ENCODE results near the gene HMG20B.

Gene HMG20B

DNA sequence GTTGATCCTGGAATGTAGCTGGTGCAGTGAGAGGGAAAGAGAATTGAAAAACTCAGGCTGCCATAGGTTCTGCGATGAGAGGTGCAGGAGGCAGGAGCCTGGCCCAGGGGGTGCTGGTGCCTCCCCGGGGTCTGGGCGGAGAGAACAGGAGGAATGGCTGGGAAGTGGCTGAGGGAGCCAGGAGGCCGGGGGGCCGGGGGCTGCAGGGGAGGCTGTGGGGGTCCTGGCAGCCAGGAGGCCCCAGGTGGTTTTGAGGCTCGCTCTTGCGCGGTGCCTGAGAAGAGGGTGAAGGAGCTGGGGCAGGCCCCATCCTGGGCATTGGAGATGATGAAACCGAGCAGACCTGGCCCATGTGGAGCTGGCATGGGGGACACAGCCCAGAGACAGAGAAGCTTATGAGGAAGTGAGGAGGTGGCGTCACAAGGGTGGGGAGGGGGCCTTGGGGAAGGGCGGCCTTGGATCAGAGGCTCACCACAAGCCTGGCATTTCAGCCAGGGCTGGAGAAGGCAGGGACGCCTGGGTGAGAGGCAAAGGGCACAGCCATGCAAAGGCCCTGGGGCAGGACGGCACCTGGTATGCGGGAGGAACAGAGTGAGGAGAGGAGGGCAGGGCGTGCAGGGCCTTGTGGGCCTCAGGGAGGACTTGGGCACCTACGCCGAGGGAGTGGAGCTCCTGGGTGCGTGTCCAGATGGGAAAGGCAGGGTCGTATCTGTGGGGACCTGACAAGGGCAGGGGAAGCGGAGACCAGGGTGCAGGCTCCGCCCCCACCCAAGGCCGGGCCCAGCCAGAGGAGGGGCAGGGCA is 35.1 kb upstream of the HMG20B start:
- DNase-seq = no peak

DNA sequence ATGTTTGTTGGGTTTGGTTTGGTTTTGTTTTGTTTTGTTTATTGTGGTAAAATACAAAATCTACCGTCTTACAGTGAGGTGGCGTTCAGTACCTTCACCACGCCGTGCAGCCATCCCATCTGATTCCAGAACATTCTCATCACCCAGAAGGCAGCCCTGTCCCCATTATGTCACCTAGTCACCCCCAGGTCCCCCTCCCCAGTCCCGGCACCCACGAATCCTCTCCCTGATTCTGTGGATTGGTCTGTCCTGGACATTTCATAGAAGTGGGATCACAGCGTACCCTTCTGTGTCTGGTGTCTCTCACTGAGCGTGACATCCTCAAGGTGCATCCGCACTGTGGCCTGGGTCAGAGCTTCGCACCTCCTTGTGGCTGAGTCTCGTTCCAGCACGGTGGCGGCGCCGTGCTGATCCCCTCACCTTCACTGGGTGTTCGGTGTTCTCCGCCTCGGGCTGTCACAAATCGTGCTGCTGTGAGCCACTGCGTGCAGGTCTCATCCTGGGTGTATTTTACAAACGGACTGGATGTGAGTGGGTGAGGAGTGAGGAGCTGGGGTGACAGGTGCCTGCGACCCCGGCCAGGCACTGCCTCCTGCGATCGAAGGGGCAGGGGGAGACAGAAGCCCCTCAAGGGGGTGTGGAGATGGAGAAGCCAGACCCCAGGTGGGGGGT is 34.4 kb upstream of the HMG20B start:
- DNase-seq = no peak

DNA sequence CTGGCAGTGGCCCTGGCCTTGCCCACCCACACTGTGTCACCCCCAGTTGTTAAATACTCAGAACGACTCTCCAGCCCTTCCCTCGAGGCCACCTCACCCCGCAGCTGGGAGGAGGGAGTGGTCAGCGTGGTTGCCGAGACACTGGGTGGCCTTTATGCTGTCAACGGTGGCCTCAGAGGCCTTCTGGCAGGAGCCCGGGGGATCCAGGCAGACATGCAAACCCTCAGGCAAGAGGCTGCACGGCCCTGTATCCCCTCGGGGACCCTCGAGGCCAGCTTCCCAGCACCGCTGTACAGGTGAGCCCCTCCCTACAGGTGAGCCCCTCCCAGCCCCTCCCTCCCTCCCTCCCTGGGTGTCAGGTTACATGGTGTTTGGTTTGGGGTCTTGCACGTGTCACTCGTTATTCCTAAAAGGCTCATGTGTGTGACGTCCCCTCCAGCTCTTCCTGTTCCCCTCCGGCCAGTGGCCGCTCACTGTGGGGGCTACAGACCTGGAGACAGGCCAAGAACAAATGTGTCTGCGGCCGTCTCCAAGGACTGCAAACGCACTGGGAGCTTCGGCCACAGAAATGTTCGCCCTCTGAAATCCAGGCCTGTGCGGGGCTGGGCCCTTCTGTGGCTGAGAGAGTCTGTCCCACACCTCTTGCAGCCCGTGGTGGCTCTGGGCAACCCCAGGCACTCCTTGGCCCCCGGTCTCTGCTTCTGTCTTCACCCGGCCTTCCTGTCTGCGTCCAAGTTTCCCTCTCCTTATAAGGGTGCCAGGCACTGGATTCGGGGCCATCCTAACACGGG is 33.6 kb upstream of the HMG20B start, which contains the start of gene TEKTIP1:
TEKTIP1 (plus strand) TSS at position 210 of the 791 bp plus-strand sequence; CDS start at position 214, 4 bp downstream.
- DNase-seq = no peak

DNA sequence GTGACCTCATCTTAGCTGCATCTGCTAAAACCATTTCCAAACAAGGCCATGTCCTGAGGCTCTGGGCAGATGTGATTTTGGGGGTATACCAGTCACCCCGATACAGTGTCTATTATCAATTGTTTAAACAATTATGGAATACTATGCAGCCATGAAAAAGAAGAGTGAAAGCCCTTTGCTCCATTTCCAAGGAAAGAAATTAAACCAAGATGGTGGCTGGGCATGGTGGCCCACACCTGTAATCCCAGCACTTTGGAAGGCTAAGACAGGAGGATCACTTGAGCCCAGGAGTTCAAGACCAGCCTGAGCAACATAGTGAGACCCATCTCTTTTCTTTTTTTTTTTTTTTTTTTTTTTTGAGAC is 33.0 kb upstream of the HMG20B start:
- no peak for DNase-seq

DNA sequence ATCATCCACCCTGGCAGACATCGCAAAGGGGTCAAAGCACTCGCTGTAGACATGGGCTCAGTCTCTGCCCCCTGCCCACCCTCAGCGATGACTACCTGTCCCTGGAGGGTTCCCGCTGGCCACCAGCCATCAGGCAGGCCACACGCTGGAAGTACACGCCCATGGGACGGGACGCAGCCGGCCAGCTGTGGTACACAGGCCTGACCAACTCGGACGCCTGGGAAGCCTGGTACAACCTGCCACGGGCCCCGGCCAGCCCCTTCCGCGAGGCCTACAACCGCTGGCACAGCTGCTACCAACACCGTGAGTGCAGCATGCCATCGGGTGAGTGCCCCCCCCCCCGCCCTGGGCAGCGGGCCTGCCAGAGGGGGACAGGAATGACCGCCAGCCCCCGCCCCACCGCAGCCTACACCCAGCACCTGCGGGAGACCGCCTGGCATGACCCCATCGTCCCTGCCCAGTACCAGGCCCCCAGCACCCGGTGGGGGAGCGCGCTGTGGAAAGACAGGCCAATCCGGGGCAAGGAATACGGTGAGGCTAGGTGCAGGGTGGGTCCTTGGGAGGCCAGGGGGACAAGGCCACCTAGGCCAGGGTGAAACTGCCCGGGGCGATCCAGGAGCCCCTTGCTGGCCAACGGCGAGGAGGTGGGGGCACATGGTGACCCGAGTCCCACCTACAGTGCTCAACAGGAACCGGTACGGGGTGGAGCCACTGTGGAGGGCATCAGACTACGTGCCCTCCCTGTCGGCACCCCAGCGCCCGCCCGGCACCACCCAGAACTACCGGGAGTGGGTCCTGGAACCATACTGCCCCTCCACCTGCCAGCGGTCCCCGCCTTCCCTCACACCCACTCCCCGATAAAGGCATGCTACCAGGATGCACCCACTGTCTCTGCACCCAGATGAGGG is 29.3 kb upstream of the HMG20B start:
- DNase-seq = no peak

DNA sequence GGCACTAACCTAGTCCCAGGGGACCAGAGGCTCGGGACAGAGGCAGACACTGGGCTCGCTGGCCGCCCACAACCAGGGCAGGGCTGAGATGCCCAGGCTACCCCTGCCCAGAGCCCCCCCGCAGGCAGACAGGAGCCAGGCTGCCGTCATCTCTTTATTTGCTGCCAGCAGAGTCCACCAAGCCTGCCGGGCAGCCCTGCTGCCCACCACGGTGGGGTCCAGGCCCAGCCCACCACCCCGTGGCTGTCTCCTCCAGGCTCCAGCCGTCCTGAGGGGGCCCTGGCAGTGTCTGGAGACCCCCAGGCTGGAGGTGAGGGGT is 28.7 kb upstream of the HMG20B start:
- DNase-seq = no peak

DNA sequence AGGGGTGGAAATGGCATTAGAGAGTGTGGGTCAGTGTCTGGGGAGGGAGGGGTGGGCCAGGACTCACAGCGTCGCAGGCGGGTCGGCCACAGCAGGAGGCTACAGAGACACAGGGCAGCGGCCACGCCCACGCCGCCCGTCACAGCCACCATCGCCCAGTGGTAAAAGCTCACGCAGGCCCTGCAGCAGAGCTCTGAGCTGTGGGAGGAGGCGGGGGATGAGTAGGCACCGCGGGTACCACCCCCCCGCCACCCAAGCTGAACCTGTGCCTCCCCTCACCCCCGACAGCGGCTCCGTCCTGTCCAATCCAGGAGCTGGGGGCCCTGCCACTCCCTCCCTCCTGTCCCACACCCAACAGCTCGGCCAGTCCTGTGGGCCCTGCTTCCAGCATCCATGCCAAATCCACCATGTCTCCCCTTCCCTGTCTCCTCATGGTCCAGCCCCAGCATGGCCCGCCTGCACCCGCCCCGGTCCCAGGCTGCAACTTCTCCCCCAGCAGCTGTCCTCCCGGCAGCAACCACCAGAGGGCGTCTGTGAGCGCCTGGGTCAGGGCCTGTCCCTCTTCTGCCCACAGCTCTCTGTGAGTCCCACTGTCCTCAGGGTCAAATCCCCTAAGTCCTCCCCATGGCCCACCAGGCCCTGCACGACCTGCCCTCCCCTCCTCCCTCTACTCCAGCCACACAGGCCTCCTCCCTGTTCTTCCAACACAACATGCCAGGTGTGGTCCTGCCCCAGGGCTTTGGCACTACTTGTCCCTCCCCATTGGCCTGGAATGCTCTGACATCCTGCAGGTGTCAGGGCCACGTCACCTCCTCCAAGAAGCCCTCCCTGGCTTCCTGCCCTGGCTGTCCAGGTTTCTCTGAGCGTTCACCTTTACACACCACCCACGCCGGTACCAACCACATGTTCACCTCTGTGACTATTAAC is 27.7 kb upstream of the HMG20B start:
- no peak for DNase-seq

DNA sequence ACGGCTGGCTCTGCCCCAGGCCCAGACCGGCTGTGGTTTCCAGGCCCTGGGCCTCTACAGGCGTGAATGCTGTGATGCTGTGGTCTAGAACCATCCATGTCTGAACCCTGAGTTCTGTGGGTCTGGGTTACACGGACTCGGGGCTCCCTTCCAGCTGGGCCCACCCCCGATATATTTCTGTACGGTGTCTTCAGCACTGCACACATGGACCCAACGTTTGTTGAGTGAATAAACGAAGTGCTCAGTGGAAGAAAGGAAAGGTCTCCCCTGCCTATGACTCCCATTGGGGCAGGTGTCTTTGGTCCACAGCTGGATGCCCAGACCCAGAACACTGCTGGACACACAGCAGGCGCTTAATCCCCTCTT is 27.1 kb upstream of the HMG20B start:
- no peak for DNase-seq

DNA sequence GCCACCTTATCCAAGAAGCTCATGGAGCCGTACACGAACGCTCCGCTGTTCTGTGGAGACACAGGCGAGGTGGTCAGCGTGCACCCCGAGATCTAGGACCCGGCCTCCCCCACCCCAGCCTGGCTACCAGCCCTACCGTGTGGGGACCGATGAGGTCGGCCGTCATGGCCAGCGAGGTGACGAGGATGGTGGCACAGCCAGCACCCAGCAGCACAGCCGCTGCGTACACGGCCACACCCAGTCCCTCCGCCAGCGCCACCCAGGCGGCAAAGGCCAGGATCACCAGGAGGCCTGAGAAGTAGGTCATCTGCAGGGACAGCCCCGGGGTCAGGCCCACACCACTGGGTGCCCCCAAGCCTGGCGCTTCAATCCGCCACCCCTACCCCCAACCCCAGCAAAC is 26.6 kb upstream of the HMG20B start:
- no peak for DNase-seq

DNA sequence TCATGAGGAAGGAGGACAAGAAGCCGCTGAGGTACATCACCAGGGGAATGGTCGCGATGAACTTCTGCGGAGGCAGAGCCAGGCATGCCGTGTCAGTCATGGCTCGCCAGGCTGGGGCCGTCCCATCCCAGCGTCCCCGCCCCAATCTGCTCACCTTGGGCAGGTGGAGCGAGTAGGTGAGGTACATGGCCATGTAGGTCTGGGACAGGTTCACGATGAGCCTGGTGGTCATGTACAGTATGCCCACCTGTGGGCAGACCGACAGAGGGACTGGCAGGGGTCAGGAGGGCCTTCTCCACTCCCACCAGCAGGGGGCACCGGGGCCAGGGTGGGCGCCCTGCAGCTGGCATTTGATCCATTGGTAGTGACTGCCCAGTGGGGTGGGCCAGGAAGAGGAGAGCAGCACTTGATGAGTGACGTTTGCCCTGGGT is 25.4 kb upstream of the HMG20B start:
- no peak for DNase-seq

DNA sequence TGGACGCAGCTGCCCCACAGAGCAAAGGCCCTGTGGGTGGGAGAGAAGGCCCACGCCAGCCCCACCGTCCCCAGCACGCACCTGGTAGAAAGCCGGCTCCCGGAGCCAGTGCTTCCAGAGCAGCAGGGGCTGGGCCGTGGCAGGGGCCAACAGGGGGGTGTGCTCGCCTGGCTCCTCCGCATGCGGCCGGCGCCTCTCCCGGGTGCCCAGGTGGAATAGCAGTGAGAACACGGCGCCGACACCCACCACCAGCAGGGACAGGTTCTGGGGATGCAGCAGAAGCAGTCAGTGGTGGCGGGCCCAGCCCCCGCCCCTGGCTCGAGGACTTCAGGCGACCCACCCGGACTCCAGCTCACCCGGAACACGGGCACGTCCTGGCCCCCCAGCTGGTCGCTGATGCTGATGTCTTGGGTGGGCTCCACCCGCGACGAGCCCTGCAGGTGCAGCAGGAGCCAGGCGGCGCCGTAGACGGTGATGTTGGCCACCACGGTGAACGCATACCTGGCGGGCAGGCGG is 24.9 kb upstream of the HMG20B start:
- DNase-seq = no peak

DNA sequence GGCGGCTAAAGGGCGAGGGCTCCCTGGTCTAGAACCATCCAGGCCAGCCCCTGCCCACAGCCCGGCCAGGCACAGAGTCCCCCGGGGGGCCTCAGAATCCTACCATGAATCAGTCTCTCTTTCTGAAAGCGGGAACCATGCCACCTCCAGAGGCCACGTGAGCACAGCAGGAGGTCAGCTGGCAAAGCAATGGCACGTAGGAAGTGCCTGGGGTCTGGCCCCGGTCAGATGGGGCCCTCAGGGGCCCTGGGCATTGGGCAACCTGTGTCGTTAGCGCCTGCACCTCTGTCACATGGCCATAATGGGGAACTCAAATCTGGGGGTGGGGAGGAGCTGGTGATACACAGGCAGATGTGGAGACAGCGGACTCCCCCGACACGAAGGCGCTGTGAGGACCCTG is 24.1 kb upstream of the HMG20B start:
- DNase-seq = no peak

DNA sequence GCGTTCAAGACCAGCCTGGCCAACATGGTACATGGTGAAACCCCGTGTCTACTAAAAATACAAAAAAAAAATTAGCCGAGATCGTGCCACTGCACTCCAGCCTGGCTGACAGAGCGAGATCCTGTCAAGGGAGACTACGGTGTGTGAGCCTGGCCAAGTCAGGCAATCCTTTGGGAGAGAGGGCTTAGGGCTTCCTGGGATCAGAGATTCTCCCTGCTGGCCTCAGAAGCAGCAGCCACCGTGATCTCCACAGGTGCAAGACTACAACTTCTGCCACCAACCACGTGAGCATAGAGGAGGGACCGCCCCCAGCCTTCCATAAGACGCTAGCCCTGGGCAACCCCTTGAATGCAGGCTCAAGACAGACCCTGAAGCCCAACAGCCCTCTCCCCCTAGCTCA is 22.9 kb upstream of the HMG20B start:
- no peak for DNase-seq

DNA sequence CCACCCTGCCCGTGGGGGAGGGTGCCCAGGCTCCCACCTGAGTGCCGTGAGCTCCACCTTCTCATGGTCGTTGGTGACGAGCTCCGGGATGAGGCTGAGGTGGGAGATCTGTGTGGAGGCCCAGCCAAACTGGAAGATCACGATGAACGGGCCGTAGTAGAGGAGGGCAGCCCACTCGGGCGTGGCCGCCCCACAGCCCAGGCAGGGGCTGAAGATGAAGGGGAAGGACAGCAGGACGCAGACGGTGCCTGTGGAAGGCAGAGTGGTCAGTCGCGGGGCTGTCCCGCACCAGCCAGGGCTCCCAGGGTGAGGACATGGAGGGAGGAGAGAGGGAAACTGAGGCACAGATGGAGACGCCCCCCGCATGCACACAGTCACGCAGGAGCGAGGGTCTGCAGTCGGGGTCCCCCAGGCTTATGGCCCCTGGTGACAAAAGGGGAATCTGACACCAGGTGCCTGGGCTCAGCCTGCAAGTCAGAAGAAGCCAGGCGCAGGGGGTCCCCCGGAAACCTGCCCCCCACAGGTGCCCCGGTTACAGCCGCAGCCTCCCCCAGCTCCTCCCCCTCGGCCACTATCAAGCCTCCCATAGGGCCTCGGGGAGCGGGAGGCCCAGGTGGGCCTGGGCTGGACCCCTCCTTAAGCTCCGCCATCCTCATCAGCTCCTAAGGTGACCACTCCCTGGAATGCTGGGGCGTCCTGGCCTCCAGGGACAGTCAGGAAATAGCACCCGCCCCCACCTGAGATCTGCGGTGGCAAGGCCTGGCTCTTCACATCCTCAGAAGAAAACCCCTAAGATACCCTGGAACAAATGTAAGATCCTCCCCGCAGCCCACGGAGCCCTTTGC is 21.6 kb upstream of the HMG20B start:
- DNase-seq = no peak

DNA sequence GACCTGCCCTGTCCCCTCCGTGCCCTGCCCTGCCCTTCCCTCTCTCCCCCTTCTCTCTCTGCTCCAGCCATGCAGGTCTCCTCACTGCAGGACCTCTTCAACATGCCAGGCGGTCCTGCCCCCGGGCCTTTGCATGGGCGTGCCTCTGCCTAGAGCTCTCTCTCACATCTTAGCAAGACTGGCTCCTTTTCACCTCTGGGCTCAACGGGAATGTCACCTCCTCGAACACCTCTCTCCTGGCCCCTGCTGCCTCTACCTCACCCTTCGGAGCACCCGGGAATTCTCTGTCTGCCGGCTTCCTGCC is 21.0 kb upstream of the HMG20B start:
- no peak for DNase-seq

DNA sequence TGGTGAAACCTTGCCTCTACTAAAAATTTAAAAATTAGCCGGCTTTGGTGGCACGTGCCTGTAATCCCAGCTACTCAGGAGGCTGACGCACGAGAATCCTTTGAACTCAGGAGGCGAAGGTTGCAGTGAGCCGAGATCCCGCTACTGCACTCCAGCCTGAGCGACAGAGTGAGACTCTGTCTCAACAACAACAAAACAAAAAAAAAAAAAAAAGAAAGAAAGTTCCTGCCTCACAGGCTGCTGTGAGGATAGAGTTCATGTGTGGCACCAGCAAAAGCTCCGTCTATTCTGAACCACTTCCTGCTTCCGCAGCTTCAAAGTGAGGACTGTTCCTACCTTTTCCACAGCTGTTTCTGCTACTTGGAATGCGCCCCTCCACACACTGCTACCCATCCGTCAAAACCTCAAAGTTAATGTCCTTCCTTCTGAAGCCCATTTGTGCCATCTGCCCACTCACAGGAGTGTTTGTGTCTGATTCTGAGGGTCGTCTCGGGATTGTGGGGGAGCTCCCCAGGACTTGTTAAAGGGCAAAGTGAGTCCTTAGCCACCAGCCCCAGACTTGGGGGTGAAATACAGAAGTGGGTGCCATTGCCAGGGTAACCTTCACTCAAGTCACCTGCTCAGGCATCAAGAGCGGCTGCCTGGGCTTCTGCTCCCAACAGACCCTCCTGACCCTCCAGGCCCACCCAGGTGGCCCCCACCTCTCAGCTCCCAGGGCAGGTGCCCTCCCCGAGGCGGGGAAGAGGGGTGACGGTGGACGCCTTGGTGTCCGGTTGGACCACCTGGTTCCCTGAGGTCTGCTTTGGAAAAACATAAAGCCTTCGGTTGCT is 18.3 kb upstream of the HMG20B start:
- no peak for DNase-seq

DNA sequence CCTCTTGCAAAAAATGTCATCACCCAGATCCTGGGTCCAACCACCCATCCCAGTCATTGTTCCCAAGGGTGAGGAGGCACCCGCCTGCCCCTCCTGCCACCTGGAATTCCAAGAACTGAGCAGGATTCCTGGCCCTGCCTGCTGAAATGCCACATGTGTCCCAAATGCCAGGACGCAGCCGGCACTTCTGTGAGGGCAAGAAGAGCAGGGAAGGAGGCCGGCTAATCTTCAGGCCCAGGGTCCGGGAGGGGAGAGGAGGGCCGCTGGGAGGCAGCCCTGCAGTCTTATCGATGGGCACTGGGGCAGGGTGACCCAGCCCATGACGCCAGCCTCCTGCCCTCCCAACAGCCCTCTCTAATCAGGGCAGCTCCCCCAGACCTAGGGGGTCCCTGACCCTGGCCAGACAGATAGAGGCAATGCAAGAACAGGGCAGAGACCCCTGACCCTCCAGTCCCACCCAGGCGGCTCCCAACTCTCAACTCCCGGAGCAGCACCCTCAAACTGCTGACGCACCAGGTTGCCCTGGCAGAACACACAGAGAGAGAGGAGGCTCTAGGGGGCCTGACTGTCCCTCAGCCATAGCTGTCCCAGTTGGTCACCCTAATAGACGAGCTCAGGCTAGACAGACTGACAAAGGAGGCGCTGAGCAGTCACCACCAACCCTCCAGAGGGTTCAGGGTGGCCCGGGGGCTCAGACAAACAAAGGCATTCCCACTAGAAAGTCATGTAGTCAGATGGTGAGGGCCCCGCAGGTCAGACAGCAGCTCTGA is 16.9 kb upstream of the HMG20B start:
- DNase-seq = no peak

DNA sequence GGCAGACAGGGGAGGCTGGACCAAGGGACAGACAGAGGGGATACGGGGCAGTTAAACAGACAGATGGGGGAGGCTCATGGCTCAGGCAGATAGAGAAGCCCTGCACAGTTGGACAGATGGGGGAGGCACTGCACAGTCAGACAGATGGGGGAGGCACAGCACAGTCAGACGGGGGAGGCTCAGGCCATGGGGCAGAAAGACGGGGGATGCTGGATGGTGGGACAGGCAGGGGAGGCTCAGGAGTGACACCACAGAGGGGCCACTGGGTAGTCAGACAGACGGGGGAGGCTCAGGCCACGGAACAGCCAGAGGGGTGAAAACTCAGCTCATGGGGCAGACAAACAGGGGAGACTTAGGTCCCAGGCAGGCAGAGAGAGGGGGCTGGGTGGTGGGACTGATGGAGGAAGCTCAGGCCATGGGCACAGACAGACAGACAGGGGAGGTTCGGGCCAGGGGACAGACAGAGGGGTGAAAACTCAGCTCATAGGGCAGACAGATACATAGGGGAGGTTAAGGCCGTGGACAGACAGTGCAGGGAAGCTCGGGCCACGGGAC is 16.2 kb upstream of the HMG20B start:
- no peak for DNase-seq

DNA sequence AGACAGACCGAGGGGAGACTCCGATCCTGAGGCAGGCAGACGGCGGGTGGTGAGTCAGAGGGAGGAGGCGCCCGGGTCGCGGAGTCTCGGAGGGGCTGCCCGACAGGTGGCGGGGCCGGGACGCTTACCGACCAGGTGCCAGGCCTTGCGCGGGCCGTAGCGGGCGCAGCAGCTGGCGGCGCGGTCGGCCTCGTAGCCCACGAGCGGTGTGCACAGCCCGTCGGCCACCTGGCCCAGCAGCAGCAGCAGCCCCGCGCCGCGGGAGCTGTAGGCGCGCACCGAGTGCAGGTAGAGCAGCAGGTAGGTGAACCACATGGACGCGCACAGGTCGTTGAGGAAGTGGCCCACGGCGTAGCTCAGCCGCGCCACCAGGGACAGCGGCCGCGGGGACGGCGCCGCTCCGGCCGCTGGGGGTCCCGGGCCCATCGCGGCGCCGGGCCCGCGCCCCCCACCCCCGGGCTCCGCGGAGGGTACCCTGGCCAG is 15.7 kb upstream of the HMG20B start:
- no peak for DNase-seq
